Endothelial cell of umbilical vein (primary cell): ENCODE measurements around the gene HAND1. TPM values are rescaled to one million over a fixed set of nuclear protein-coding genes. Genes with fewer than 3 reads are reported as not detected.

Experiments
- BruUV-seq: library from RNA; stranded (reverse); fragments of 400-500 nt; replicated peaks from 2 replicates; lab custom pipeline; 2021; lab: Mats Ljungman, UMichigan
- CTCF ChIA-PET: fragments of 300-600, 350-600 bp; sonication (Branson Sonifier 250); formaldehyde crosslinking; loops from one replicate; lab custom pipeline; 2021; ENCODE audit warnings: antibody characterized with exemption, inconsistent platforms; lab: Charles Lee
- POLR2A ChIA-PET: fragments of 300-600, 350-600 bp; sonication (Branson Sonifier 250); formaldehyde crosslinking; loops from one replicate; lab custom pipeline; 2021; ENCODE audit warnings: antibody characterized with exemption, inconsistent platforms; lab: Charles Lee
- DNase-seq: peaks from one replicate; pipeline ENCODE4 v3.0.0-alpha.2; 2011; ENCODE audit warnings: low read depth, low spot score
- FAIRE-seq: peaks from 2 replicates; lab custom pipeline; 2011; peaks lifted over from hg19 to GRCh38; lab: Jason Lieb, UNC
- H2AFZ ChIP-seq: 2 replicates; pipeline ENCODE4 v1.6.0; 2012; ENCODE audit warnings: low read depth, low read length, control low read depth, inconsistent platforms
- H3K27ac ChIP-seq: 2 replicates; pipeline ENCODE4 v1.5.1; 2011; ENCODE audit warnings: low read depth, mild to moderate bottlenecking, control low read depth, low read length, moderate library complexity; ENCODE audit not compliant: insufficient read depth
- H3K27me3 ChIP-seq, 2 experiments: 2 replicates each; pipeline versions ENCODE4 v1.6.0 to v1.6.1; 2011; ENCODE audit warnings: low read length in 2 of 2, mixed read lengths in 1 of 2; ENCODE audit not compliant: control insufficient read depth in 2 of 2, insufficient read depth in 2 of 2
- H3K36me3 ChIP-seq, 2 experiments: 2 replicates in 1 of 2; 3 replicates in 1 of 2; pipeline ENCODE4 v1.5.1; 2011; ENCODE audit warnings: low read length in 2 of 2, mild to moderate bottlenecking in 1 of 2, moderate library complexity in 1 of 2; ENCODE audit not compliant: control insufficient read depth in 2 of 2, insufficient read depth in 2 of 2; ENCODE audit errors: extremely low read depth in 1 of 2
- H3K4me1 ChIP-seq: 3 replicates; pipeline ENCODE4 v1.5.1; 2011; ENCODE audit warnings: mild to moderate bottlenecking, low read length; ENCODE audit not compliant: control insufficient read depth, insufficient read depth; ENCODE audit errors: extremely low read depth
- H3K4me2 ChIP-seq: 2 replicates; pipeline ENCODE4 v1.6.1; 2011; ENCODE audit warnings: low read length, control low read depth, mixed read lengths; ENCODE audit not compliant: insufficient read depth
- H3K4me3 ChIP-seq, 3 experiments: fragments of 200-600 bp in 1 of 3; sonication (generic), shearing (Covaris generic) in 1 of 3; replicated peaks in 1 of 3; 2 replicates each; pipeline ENCODE4 v1.5.1; 2011 to 2016; ENCODE audit warnings: control low read depth in 3 of 3, low read length in 3 of 3, mild to moderate bottlenecking in 2 of 3, inconsistent platforms in 1 of 3, low read depth in 1 of 3, moderate library complexity in 1 of 3; ENCODE audit not compliant: insufficient read depth in 1 of 3
- H3K79me2 ChIP-seq: 2 replicates; pipeline ENCODE4 v1.6.0; 2012; ENCODE audit warnings: low read length, inconsistent platforms; ENCODE audit not compliant: control insufficient read depth, insufficient read depth
- H3K9ac ChIP-seq: replicated peaks from 2 replicates; pipeline ENCODE3; 2011; ENCODE audit warnings: low read length, control low read depth; ENCODE audit not compliant: insufficient read depth; ENCODE audit errors: extremely low read depth
- H3K9me1 ChIP-seq: replicated peaks from 3 replicates; pipeline ENCODE4 v1.6.0; 2011; ENCODE audit warnings: mild to moderate bottlenecking, low read length; ENCODE audit not compliant: control insufficient read depth, insufficient read depth; ENCODE audit errors: extremely low read depth
- H3K9me3 ChIP-seq: replicated peaks from 2 replicates; pipeline ENCODE4 v1.5.1; 2012; ENCODE audit warnings: low read length, inconsistent platforms; ENCODE audit not compliant: control insufficient read depth, insufficient read depth
- H4K20me1 ChIP-seq: replicated peaks from 2 replicates; pipeline ENCODE3; 2011; ENCODE audit warnings: mild to moderate bottlenecking, low read length; ENCODE audit not compliant: control insufficient read depth, insufficient read depth; ENCODE audit errors: extremely low read depth
- CTCF ChIP-seq, 2 donors: IDR thresholded peaks; 1 replicate in 1 of 2; 2 replicates in 1 of 2; pipeline ENCODE4 v1.5.1; 2011; ENCODE audit warnings: low read length in 2 of 2, mild to moderate bottlenecking in 2 of 2, moderate library complexity in 2 of 2, control low read depth in 1 of 2, inconsistent platforms in 1 of 2, low read depth in 1 of 2; ENCODE audit not compliant: insufficient read depth in 1 of 2; ENCODE audit errors: extremely low read depth in 1 of 2
- EZH2 ChIP-seq: IDR thresholded peaks from 2 replicates; pipeline ENCODE4 v1.6.1; 2012; ENCODE audit warnings: borderline replicate concordance, low read depth, mild to moderate bottlenecking, moderate library complexity, low read length, inconsistent platforms; ENCODE audit not compliant: severe bottlenecking
- FOS ChIP-seq: IDR thresholded peaks from 2 replicates; pipeline ENCODE4 v1.6.1; 2011; ENCODE audit warnings: mild to moderate bottlenecking, low read length, moderate library complexity, borderline replicate concordance; ENCODE audit not compliant: insufficient read depth
- GATA2 ChIP-seq: IDR thresholded peaks from 2 replicates; pipeline ENCODE4 v1.7.0; 2011; ENCODE audit warnings: low read depth, mild to moderate bottlenecking, moderate library complexity, mixed read lengths, low read length; ENCODE audit not compliant: insufficient read length, insufficient read depth
- JUN ChIP-seq: IDR thresholded peaks from 2 replicates; pipeline ENCODE4 v1.6.1; 2011; ENCODE audit warnings: borderline replicate concordance, low read depth; ENCODE audit not compliant: insufficient read length, insufficient read depth
- MAX ChIP-seq: IDR thresholded peaks from 2 replicates; pipeline ENCODE4 v1.6.1; 2011; ENCODE audit not compliant: insufficient read depth, insufficient read length
- MYC ChIP-seq: IDR thresholded peaks from one replicate; pipeline ENCODE4 v1.6.1; 2011; ENCODE audit warnings: mild to moderate bottlenecking, low read depth, low read length
- POLR2A ChIP-seq: IDR thresholded peaks from 2 replicates; pipeline ENCODE4 v1.6.1; 2012; ENCODE audit warnings: low read depth, mild to moderate bottlenecking, control low read depth, low read length
- POLR2AphosphoS5 ChIP-seq: IDR thresholded peaks from 2 replicates; pipeline ENCODE4 v1.6.1; 2012; ENCODE audit warnings: low read depth, mild to moderate bottlenecking, control low read depth, low read length, moderate library complexity; ENCODE audit not compliant: insufficient read depth
- dilution Hi-C: fragments of 300-500 bp; cut with MboI; formaldehyde crosslinking; loops from one replicate; pipeline ENCODE4 v1.15.0; 2019; ENCODE audit warnings: low sequenced_read_pairs; ENCODE audit not compliant: extremely low pct_ligation_motif_present
- intact Hi-C: fragments of 100-400 bp; cut with micrococcal nuclease; formaldehyde crosslinking; loops from one replicate; pipeline ENCODE4 v1.10.0; 2022
- polyA plus RNA-seq, 4 experiments: library from polyadenylated mRNA; depleted of rRNA in 3 of 4; stranded (reverse) in 3 of 4; unstranded in 1 of 4; fragments of >200 nt; gene quantifications; 2 replicates each; pipeline versions ENCODE4 v1.2.1 to v1.2.3, GENCODE V29; 2011 to 2012; ENCODE audit warnings: missing spikeins in 1 of 4
- total RNA-seq: library from RNA; stranded (reverse); gene quantifications from 2 replicates; pipeline ENCODE4 v1.2.3, GENCODE V29; 2021

HAND1 gene
- total and polyA plus RNA-seq, 2 donors (not counting 3 experiments of a cell fraction or from before 2014, with no cell fraction given), result not detected

GRCh38 chr5:154430466-154430865 is 47.6 kb downstream of the HAND1 start:
- H2AFZ ChIP-seq, result no peak overlapping the region
- H3K4me2 ChIP-seq, result no peak overlapping the region
- DNase-seq (no peak), FAIRE-seq (no peak)
- peaks cover 6% of the 10 kb centered on the region for H3K4me1 ChIP-seq
- intact Hi-C loops, result no loop called here
- dilution Hi-C loops, result no loop called here
- no peak for TF ChIP-seq CTCF (IDR thresholded peaks at IDR 0.05; ENCODE audit: extremely low read depth in 1 of 2, insufficient read depth in 1 of 2, low read depth in 1 of 2, low read length in 2 of 2)
- TF ChIP-seq MYC, result no peak
- no peak for TF ChIP-seq EZH2
- TF ChIP-seq POLR2A, result no peak
- no peaks in the 10 kb centered on the region for H3K9me3 ChIP-seq
- H3K9ac ChIP-seq, result no peak overlapping the region
- no peaks in the 10 kb centered on the region for H3K27me3 ChIP-seq
- H3K9me1 ChIP-seq, result no peaks in the 10 kb centered on the region
- no peaks in the 10 kb centered on the region for H3K36me3 ChIP-seq
- H3K4me3 ChIP-seq, result no peak overlapping the region
- ChIA-PET POLR2A (no interaction called here), CTCF (no interaction called here)
- no TSS peak for BruUV-seq
- H3K27ac ChIP-seq, result no peak overlapping the region
- H4K20me1 ChIP-seq, result no peaks in the 10 kb centered on the region
- H3K79me2 ChIP-seq, result no peaks in the 10 kb centered on the region

GRCh38 chr5:154429341-154429740 is 48.7 kb downstream of the HAND1 start:
- POLR2A ChIA-PET, result no interaction called here
- FAIRE-seq (no peak), DNase-seq (no peak)
- H2AFZ ChIP-seq, result no peak overlapping the region
- H3K79me2 ChIP-seq, result no peaks in the 10 kb centered on the region
- CTCF ChIA-PET, result no interaction called here
- no peaks in the 10 kb centered on the region for H3K9me3 ChIP-seq
- intact Hi-C loops, result no loop called here
- dilution Hi-C loops, result no loop called here
- H3K4me2 ChIP-seq, result no peak overlapping the region
- H3K36me3 ChIP-seq, result no peaks in the 10 kb centered on the region
- TF ChIP-seq MYC, result no peak
- TF ChIP-seq CTCF (IDR thresholded peaks at IDR 0.05; ENCODE audit: extremely low read depth in 1 of 2, insufficient read depth in 1 of 2, low read depth in 1 of 2, low read length in 2 of 2), result no peak
- no peak for TF ChIP-seq EZH2
- TF ChIP-seq FOS, result no peak
- TF ChIP-seq GATA2, result no peak
- no peak for TF ChIP-seq POLR2A
- no peak for TF ChIP-seq POLR2AphosphoS5
- no peak for TF ChIP-seq JUN
- no peak for TF ChIP-seq MAX
- H3K9ac ChIP-seq, result no peak overlapping the region
- H3K27me3 ChIP-seq, result no peaks in the 10 kb centered on the region
- H3K27ac ChIP-seq, result no peak overlapping the region
- no peaks in the 10 kb centered on the region for H4K20me1 ChIP-seq
- BruUV-seq, result no TSS peak
- H3K9me1 ChIP-seq, result no peaks in the 10 kb centered on the region
- H3K4me1 ChIP-seq, result peaks cover 6% of the 10 kb centered on the region
- H3K4me3 ChIP-seq, result no peak overlapping the region
